BJ (cell line): ENCODE data around the gene RAD51B. TPM values are rescaled to one million over a fixed set of nuclear protein-coding genes. Genes with fewer than 3 reads are reported as not detected.
"Not testable (repeated sequence)": the region's sequence is repeated elsewhere in the genome, so short reads cannot be mapped to it uniquely, and the experiment has no call there.

Experiments used
- CTCF ChIA-PET: fragments of 350-600 bp; formaldehyde crosslinking; extraction: SDS; loops from one replicate; lab custom pipeline; 2021; ENCODE audit warnings: antibody characterized with exemption, inconsistent platforms; lab: Yijun Ruan, JAX
- POLR2A ChIA-PET: fragments of 300-600 bp; sonication (Branson Sonifier 250); formaldehyde crosslinking; extraction: SDS; loops from one replicate; lab custom pipeline; 2021; ENCODE audit warnings: antibody characterized with exemption; lab: Charles Lee
- DNase-seq: peaks from one replicate; pipeline ENCODE4 v3.0.0-alpha.2; 2011; ENCODE audit warnings: low read depth
- H3K27me3 ChIP-seq: 2 replicates; pipeline ENCODE4 v1.6.0; 2011; ENCODE audit warnings: low read length; ENCODE audit not compliant: control insufficient read depth, insufficient read depth
- H3K36me3 ChIP-seq: 2 replicates; pipeline ENCODE4 v1.5.1; 2011; ENCODE audit warnings: low read length; ENCODE audit not compliant: control insufficient read depth, insufficient read depth
- H3K4me3 ChIP-seq: 2 replicates; pipeline ENCODE4 v1.5.1; 2011; ENCODE audit warnings: low read depth, mild to moderate bottlenecking, control low read depth, low read length
- polyA plus RNA-seq: library from polyadenylated mRNA; depleted of rRNA; stranded (reverse); fragments of >200 nt; gene quantifications from 2 replicates; pipeline ENCODE4 v1.2.3, GENCODE V29; 2011
- TF ChIP-seq, protein P1 (sequence below): IDR thresholded peaks from 2 replicates; pipeline ENCODE4 v1.5.1; 2011; ENCODE audit warnings: low read depth, mild to moderate bottlenecking, control low read depth, inconsistent platforms, low read length, moderate library complexity; ENCODE audit not compliant: insufficient read depth

RAD51B gene
- polyA plus RNA-seq, 1 experiment, result 5.6 TPM

DNA sequence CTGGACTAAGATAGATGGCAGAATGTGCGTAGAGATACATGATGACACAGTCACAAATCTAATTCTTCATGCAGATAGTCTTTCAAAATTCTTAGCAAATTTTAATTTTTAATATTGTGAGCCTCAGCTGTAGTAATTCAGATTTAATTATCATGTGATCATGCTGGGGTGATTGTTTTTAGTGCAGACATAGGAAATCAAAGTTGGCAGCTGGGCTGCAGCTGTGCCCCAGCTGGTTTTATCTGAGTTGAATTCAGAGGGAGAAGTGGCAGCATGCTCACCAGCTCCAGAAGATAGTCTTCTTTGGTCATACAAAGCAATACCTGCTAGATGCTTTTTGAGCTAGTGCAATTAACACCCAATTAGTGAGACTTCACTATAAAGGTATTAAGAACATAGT lies 292.9 kb downstream of the RAD51B start:
- TF ChIP-seq, protein P1, sequence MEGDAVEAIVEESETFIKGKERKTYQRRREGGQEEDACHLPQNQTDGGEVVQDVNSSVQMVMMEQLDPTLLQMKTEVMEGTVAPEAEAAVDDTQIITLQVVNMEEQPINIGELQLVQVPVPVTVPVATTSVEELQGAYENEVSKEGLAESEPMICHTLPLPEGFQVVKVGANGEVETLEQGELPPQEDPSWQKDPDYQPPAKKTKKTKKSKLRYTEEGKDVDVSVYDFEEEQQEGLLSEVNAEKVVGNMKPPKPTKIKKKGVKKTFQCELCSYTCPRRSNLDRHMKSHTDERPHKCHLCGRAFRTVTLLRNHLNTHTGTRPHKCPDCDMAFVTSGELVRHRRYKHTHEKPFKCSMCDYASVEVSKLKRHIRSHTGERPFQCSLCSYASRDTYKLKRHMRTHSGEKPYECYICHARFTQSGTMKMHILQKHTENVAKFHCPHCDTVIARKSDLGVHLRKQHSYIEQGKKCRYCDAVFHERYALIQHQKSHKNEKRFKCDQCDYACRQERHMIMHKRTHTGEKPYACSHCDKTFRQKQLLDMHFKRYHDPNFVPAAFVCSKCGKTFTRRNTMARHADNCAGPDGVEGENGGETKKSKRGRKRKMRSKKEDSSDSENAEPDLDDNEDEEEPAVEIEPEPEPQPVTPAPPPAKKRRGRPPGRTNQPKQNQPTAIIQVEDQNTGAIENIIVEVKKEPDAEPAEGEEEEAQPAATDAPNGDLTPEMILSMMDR, result no peak
- CTCF ChIA-PET, result interaction anchor here (0.6 to 1.1 kb wide), 3 partner anchors 12 to 174 kb away, joined by 3 read pairs; no protein-coding TSS in a partner anchor
- Histone ChIP-seq H3K4me3 (no peak overlapping the region), H3K27me3 (no peaks in the 10 kb centered on the region), H3K36me3 (no peaks in the 10 kb centered on the region)
- POLR2A ChIA-PET, result no interaction called here
- DNase-seq, result no peak

GRCh38 chr14:68113343-68113930 lies 293.9 kb downstream of the RAD51B start:
- DNase-seq, result no peak
- H3K4me3 ChIP-seq, result no peak overlapping the region
- CTCF ChIA-PET, result interaction anchor here (1.1 kb wide), 1 partner anchor 11 kb away, joined by 3 read pairs; no protein-coding TSS in a partner anchor
- POLR2A ChIA-PET, result no interaction called here
- TF ChIP-seq, protein P1, result no peak
- no peaks in the 10 kb centered on the region for H3K27me3 ChIP-seq
- no peaks in the 10 kb centered on the region for H3K36me3 ChIP-seq

DNA sequence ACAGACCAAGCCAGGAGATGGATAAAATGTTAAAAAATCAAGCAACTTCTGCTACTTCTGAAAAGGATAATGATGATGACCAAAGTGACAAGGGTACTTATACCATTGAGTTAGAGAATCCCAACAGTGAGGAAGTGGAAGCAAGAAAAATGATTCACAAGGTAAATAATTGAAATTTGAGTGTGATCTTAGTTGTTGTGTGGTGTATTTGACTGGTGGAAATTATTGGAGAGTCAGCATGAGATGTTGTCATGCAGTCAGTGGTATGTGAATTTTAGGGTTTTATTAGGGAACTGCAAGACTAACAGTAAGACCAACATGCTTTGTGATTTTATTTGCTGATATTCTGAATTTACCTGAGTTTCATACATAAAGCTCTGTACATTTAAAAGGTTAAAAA lies 296.4 kb downstream of the RAD51B start:
- CTCF ChIA-PET, H3K36me3 ChIP-seq, H3K4me3 ChIP-seq, POLR2A ChIA-PET, DNase-seq, H3K27me3 ChIP-seq: not testable (repeated sequence)

GRCh38 chr14:68122651-68123050 lies 303.1 kb downstream of the RAD51B start:
- TF ChIP-seq, protein P1, result no peak
- POLR2A ChIA-PET, result no interaction called here
- Histone ChIP-seq H3K27me3 (no peaks in the 10 kb centered on the region), H3K4me3 (no peak overlapping the region), H3K36me3 (no peaks in the 10 kb centered on the region)
- no peak for DNase-seq
- CTCF ChIA-PET, result no interaction called here

GRCh38 chr14:68124050-68124449 lies 304.5 kb downstream of the RAD51B start:
- ChIA-PET POLR2A (no interaction called here), CTCF (interaction anchor here (1.3 to 1.4 kb wide), 2 partner anchors 11 kb away, joined by 3 to 5 read pairs; no protein-coding TSS in a partner anchor)
- Histone ChIP-seq H3K36me3 (no peaks in the 10 kb centered on the region), H3K27me3 (no peaks in the 10 kb centered on the region), H3K4me3 (no peak overlapping the region)
- DNase-seq, result no peak
- TF ChIP-seq, protein P1, result no peak
